ENCODE measurements around the gene ELMOD1. TPM values are rescaled to one million over a fixed set of nuclear protein-coding genes. Genes with fewer than 3 reads are reported as not detected.
A peak's percentile ranks its signal among the peaks of the same experiment; 100 is the strongest.

The ELMOD1 gene
- total and polyA plus RNA-seq, 2 experiments from 2014 or later = 1.2 to 1.6 TPM

DNA sequence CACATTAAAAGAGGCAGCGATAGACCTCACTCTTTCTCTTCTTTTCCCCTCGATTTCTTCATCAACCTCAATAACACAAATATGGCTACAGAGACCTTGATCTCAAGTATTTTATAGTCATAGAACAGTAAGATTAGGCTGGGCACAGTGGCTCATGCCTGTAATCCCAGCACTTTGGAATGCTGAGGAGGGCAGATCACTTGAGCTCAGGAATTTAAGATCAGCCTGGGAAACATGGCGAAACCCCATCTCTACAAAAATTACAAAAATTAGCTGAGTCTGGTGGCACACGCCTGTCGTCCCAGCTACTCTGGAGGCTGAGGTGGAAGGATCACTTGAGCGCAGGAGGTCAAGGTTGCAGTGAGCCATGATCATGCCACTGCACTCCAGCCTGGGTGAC, 106.3 kb downstream of the ELMOD1 start:
- H3K36me3 ChIP-seq (ENCODE audit: insufficient read depth) = no peaks in the 10 kb centered on the region
- H3K4me2 ChIP-seq = no peak overlapping the region
- H3K27ac ChIP-seq (ENCODE audit: low read depth) = no peak overlapping the region
- no peaks in the 10 kb centered on the region for H3K9me2 ChIP-seq (ENCODE audit: insufficient read depth)
- TF ChIP-seq EZH2 (IDR thresholded peaks at IDR 0.05; ENCODE audit: low read depth, unreplicated experiment) (no peak), NANOG (IDR thresholded peaks at IDR 0.05; ENCODE audit: borderline replicate concordance) (no peak), ZNF114 (CRISPR knock-in tag; IDR thresholded peaks at IDR 0.05) (no peak)
- TF ChIP-seq, protein P1, sequence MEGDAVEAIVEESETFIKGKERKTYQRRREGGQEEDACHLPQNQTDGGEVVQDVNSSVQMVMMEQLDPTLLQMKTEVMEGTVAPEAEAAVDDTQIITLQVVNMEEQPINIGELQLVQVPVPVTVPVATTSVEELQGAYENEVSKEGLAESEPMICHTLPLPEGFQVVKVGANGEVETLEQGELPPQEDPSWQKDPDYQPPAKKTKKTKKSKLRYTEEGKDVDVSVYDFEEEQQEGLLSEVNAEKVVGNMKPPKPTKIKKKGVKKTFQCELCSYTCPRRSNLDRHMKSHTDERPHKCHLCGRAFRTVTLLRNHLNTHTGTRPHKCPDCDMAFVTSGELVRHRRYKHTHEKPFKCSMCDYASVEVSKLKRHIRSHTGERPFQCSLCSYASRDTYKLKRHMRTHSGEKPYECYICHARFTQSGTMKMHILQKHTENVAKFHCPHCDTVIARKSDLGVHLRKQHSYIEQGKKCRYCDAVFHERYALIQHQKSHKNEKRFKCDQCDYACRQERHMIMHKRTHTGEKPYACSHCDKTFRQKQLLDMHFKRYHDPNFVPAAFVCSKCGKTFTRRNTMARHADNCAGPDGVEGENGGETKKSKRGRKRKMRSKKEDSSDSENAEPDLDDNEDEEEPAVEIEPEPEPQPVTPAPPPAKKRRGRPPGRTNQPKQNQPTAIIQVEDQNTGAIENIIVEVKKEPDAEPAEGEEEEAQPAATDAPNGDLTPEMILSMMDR (conservative IDR thresholded peaks at IDR 0.05; ENCODE audit: low read depth in 2 of 2) = no peak
- DNase-seq (ENCODE audit: low spot score) = no peak
- H3K27ac Mint-ChIP-seq = no peak overlapping the region
- no peak overlapping the region for H2AFZ ChIP-seq
- H3K4me1 Mint-ChIP-seq = peaks cover 16% of the 10 kb centered on the region
- no peak overlapping the region for H3K4me3 Mint-ChIP-seq
- H3K27me3 Mint-ChIP-seq (ENCODE audit: insufficient read depth, low read depth, poor library complexity) = no peaks in the 10 kb centered on the region
- H3K36me3 Mint-ChIP-seq (ENCODE audit: low read depth) = no peaks in the 10 kb centered on the region
- ATAC-seq = no peak
- peaks cover 7% of the 10 kb centered on the region; the same call in 1 of the 2 replicates for H3K4me1 ChIP-seq (ENCODE audit: insufficient read depth)
- no peaks in the 10 kb centered on the region for H3K79me2 ChIP-seq (replicated peaks; ENCODE audit: insufficient read depth)
- no peaks in the 10 kb centered on the region for H3K27me3 ChIP-seq (ENCODE audit: insufficient read depth)
- no peaks in the 10 kb centered on the region; the same call in 2 of the 3 replicates for H3K9me3 Mint-ChIP-seq
- no peaks in the 10 kb centered on the region for H3F3A ChIP-seq (replicated peaks; ENCODE audit: low read depth)
- no peaks in the 10 kb centered on the region for H4K20me1 ChIP-seq (replicated peaks; ENCODE audit: insufficient read depth)
- H3K4me3 ChIP-seq = no peak overlapping the region

DNA sequence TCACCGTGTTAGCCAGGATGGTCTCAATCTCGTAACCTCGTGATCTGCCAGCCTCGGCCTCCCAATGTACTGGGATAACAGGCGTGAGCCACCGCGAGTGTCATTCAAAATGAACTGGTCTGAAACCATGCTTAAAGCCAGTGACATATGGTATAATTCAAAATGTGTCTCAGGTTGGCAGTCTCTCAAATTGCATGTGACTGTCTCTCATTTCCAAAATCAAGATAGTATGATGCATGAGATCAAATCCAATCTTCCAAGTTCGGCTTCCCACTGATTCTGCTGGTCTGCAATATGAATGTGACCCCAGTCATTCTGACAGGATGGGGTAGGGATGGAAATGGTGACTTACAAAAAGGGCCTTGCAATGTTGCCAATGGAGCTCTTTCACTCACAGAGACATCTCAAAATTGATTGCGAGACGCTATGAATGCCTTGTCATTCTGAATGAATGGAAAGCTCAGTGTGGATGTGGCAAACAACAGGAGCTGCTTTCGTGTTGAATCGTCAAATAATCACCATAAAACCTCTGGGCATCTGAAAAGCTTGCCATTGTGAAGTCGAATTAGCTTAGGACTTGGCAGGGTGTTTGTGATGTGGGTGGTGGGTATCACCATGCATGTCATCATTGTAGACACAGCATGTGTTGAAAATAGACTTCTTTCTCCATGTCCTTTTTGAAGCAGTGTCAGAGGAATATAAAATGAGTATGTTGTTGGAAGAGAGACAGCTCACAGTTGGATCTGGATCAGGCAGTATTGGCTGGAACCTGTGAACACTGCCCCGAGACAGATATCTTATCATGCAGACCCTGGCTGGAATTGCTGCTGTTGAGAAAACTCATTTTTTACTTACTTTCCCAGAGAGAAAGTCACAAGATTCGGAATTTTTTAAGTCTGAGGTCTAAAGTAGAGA, 108.7 kb downstream of the ELMOD1 start:
- no peaks in the 10 kb centered on the region for H3K36me3 ChIP-seq (ENCODE audit: insufficient read depth)
- H4K20me1 ChIP-seq (replicated peaks; ENCODE audit: insufficient read depth) = no peaks in the 10 kb centered on the region
- Mint-ChIP-seq H3K4me3 (no peak overlapping the region), H3K27me3 (ENCODE audit: insufficient read depth, low read depth, poor library complexity) (no peaks in the 10 kb centered on the region), H3K4me1 (peaks cover 16% of the 10 kb centered on the region), H3K27ac (no peak overlapping the region), H3K36me3 (ENCODE audit: low read depth) (no peaks in the 10 kb centered on the region), H3K9me3 (no peaks in the 10 kb centered on the region)
- no peaks in the 10 kb centered on the region for H3K79me2 ChIP-seq (replicated peaks; ENCODE audit: insufficient read depth)
- no peaks in the 10 kb centered on the region for H3F3A ChIP-seq (replicated peaks; ENCODE audit: low read depth)
- H3K9me2 ChIP-seq (ENCODE audit: insufficient read depth) = no peaks in the 10 kb centered on the region
- no peak overlapping the region for H3K4me2 ChIP-seq
- peaks cover 7% of the 10 kb centered on the region; the same call in 1 of the 2 replicates for H3K4me1 ChIP-seq (ENCODE audit: insufficient read depth)
- DNase-seq (ENCODE audit: low spot score) (no peak), ATAC-seq (no peak)
- H3K27ac ChIP-seq (ENCODE audit: low read depth) = no peak overlapping the region
- H2AFZ ChIP-seq = peak overlapping the region; percentile 17; the same call in 1 of the 2 replicates
- no peak overlapping the region for H3K4me3 ChIP-seq
- H3K27me3 ChIP-seq (ENCODE audit: insufficient read depth) = no peaks in the 10 kb centered on the region
- TF ChIP-seq POLR2AphosphoS5 (IDR thresholded peaks at IDR 0.05; ENCODE audit: low read depth) (no peak), STAT1 (IDR thresholded peaks at IDR 0.05; ENCODE audit: unreplicated experiment) (no peak), NANOG (IDR thresholded peaks at IDR 0.05; ENCODE audit: borderline replicate concordance) (no peak), JUNB (IDR thresholded peaks at IDR 0.05; ENCODE audit: unreplicated experiment) (no peak), ZNF114 (CRISPR knock-in tag; IDR thresholded peaks at IDR 0.05) (no peak)
- TF ChIP-seq, protein P2, sequence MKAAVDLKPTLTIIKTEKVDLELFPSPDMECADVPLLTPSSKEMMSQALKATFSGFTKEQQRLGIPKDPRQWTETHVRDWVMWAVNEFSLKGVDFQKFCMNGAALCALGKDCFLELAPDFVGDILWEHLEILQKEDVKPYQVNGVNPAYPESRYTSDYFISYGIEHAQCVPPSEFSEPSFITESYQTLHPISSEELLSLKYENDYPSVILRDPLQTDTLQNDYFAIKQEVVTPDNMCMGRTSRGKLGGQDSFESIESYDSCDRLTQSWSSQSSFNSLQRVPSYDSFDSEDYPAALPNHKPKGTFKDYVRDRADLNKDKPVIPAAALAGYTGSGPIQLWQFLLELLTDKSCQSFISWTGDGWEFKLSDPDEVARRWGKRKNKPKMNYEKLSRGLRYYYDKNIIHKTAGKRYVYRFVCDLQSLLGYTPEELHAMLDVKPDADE (IDR thresholded peaks at IDR 0.05) = no peak
- TF ChIP-seq, protein P3, sequence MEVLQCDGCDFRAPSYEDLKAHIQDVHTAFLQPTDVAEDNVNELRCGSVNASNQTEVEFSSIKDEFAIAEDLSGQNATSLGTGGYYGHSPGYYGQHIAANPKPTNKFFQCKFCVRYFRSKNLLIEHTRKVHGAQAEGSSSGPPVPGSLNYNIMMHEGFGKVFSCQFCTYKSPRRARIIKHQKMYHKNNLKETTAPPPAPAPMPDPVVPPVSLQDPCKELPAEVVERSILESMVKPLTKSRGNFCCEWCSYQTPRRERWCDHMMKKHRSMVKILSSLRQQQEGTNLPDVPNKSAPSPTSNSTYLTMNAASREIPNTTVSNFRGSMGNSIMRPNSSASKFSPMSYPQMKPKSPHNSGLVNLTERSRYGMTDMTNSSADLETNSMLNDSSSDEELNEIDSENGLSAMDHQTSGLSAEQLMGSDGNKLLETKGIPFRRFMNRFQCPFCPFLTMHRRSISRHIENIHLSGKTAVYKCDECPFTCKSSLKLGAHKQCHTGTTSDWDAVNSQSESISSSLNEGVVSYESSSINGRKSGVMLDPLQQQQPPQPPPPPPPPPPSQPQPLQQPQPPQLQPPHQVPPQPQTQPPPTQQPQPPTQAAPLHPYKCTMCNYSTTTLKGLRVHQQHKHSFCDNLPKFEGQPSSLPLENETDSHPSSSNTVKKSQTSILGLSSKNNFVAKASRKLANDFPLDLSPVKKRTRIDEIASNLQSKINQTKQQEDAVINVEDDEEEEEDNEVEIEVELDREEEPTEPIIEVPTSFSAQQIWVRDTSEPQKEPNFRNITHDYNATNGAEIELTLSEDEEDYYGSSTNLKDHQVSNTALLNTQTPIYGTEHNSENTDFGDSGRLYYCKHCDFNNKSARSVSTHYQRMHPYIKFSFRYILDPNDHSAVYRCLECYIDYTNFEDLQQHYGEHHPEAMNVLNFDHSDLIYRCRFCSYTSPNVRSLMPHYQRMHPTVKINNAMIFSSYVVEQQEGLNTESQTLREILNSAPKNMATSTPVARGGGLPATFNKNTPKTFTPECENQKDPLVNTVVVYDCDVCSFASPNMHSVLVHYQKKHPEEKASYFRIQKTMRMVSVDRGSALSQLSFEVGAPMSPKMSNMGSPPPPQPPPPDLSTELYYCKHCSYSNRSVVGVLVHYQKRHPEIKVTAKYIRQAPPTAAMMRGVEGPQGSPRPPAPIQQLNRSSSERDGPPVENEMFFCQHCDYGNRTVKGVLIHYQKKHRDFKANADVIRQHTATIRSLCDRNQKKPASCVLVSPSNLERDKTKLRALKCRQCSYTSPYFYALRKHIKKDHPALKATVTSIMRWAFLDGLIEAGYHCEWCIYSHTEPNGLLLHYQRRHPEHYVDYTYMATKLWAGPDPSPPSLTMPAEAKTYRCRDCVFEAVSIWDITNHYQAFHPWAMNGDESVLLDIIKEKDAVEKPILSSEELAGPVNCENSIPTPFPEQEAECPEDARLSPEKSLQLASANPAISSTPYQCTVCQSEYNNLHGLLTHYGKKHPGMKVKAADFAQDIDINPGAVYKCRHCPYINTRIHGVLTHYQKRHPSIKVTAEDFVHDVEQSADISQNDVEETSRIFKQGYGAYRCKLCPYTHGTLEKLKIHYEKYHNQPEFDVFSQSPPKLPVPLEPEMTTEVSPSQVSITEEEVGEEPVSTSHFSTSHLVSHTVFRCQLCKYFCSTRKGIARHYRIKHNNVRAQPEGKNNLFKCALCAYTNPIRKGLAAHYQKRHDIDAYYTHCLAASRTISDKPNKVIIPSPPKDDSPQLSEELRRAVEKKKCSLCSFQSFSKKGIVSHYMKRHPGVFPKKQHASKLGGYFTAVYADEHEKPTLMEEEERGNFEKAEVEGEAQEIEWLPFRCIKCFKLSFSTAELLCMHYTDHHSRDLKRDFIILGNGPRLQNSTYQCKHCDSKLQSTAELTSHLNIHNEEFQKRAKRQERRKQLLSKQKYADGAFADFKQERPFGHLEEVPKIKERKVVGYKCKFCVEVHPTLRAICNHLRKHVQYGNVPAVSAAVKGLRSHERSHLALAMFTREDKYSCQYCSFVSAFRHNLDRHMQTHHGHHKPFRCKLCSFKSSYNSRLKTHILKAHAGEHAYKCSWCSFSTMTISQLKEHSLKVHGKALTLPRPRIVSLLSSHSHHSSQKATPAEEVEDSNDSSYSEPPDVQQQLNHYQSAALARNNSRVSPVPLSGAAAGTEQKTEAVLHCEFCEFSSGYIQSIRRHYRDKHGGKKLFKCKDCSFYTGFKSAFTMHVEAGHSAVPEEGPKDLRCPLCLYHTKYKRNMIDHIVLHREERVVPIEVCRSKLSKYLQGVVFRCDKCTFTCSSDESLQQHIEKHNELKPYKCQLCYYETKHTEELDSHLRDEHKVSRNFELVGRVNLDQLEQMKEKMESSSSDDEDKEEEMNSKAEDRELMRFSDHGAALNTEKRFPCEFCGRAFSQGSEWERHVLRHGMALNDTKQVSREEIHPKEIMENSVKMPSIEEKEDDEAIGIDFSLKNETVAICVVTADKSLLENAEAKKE (CRISPR knock-in tag; IDR thresholded peaks at IDR 0.05) = no peak

Data from GM23338 (cell line).